ENCODE data around the gene CLCN4. TPM values are rescaled to one million over a fixed set of nuclear protein-coding genes. Genes with fewer than 3 reads are reported as not detected.

Gene CLCN4
- total RNA-seq, 6 donors from 2014 or later = 5.2 to 26.3 (median 11.7) TPM

GRCh38 chrX:10120331-10120730 is 36.4 kb upstream of the CLCN4 start:
- Histone ChIP-seq H3K4me1 (peaks cover 3 to 15% (median 12%) of the 10 kb centered on the region in 4 donors), H3K9me3 (no peaks in the 10 kb centered on the region), H3K27ac (peak overlapping the region in 1 of 4 donors; percentile 46), H3K4me3 (no peak overlapping the region), H3K36me3 (peaks cover 0 to 24% (median 8%) of the 10 kb centered on the region in 4 donors), H3K27me3 (no peaks in the 10 kb centered on the region)
- ATAC-seq (ENCODE audit: low FRiP score in 2 of 2) = no peak
- TF ChIP-seq EP300 (IDR thresholded peaks at IDR 0.05) (no peak), POLR2AphosphoS5 (IDR thresholded peaks at IDR 0.05) (no peak), CTCF (IDR thresholded peaks at IDR 0.05) (no peak), POLR2A (IDR thresholded peaks at IDR 0.05) (no peak)
- WGBS, 2 donors = 45 to 71% methylated on average over 7 to 8 of the region's 8 CpGs
- no peak for DNase-seq

- H3K36me3 ChIP-seq = peaks cover 0 to 24% (median 8%) of the 10 kb centered on the region in 4 donors
- ATAC-seq (ENCODE audit: low FRiP score in 2 of 2) = no peak
- H3K27ac ChIP-seq = peak overlapping the region in 1 of 4 donors; percentile 46
These were observed 35.9 kb upstream of the CLCN4 start for GRCh38 chrX:10120828-10121227.

GRCh38 chrX:10121787-10122186 is 35.0 kb upstream of the CLCN4 start:
- Histone ChIP-seq H3K36me3 (peaks cover 0 to 24% (median 8%) of the 10 kb centered on the region in 4 donors), H3K4me3 (no peak overlapping the region), H3K27me3 (no peaks in the 10 kb centered on the region), H3K9me3 (no peaks in the 10 kb centered on the region), H3K27ac (no peak overlapping the region), H3K4me1 (peaks cover 3 to 22% (median 15%) of the 10 kb centered on the region in 4 donors)
- DNase-seq = no peak
- TF ChIP-seq CTCF (IDR thresholded peaks at IDR 0.05) (no peak), POLR2A (IDR thresholded peaks at IDR 0.05) (no peak), EP300 (IDR thresholded peaks at IDR 0.05) (no peak), POLR2AphosphoS5 (IDR thresholded peaks at IDR 0.05) (no peak)
- WGBS, 2 donors = 56 to 71% methylated on average over 9 of the region's 9 CpGs
- ATAC-seq (ENCODE audit: low FRiP score in 2 of 2) = no peak

More at GRCh38 chrX:10120828-10121227, 35.9 kb upstream of the CLCN4 start:
- peak in 1 of 2 donors; percentile 48 for DNase-seq
- 58 to 100% methylated on average over 1 to 7 of the region's 7 CpGs for WGBS, 2 donors
- H3K27me3 ChIP-seq = no peaks in the 10 kb centered on the region
- no peak for TF ChIP-seq EP300 (IDR thresholded peaks at IDR 0.05)
- H3K4me3 ChIP-seq = no peak overlapping the region
- H3K4me1 ChIP-seq = peaks cover 3 to 20% (median 15%) of the 10 kb centered on the region in 4 donors
- no peaks in the 10 kb centered on the region for H3K9me3 ChIP-seq

GRCh38 chrX:10124506-10125247 is 32.1 kb upstream of the CLCN4 start:
- WGBS, 2 donors = 88% methylated on average over 20 of the region's 20 CpGs; no CpG with 5 or more reads in 1 of the 2 donors
- H3K4me1 ChIP-seq = peaks cover 3 to 22% (median 14%) of the 10 kb centered on the region in 4 donors
- peaks cover 0 to 32% (median 12%) of the 10 kb centered on the region in 4 donors for H3K36me3 ChIP-seq
- TF ChIP-seq POLR2AphosphoS5 (IDR thresholded peaks at IDR 0.05) (no peak), EP300 (IDR thresholded peaks at IDR 0.05) (no peak), CTCF (IDR thresholded peaks at IDR 0.05) (no peak), POLR2A (IDR thresholded peaks at IDR 0.05) (no peak)
- no peak overlapping the region for H3K27ac ChIP-seq
- DNase-seq (no peak), ATAC-seq (ENCODE audit: low FRiP score in 2 of 2) (no peak)
- H3K9me3 ChIP-seq = no peaks in the 10 kb centered on the region
- H3K27me3 ChIP-seq = no peaks in the 10 kb centered on the region
- no peak overlapping the region for H3K4me3 ChIP-seq

GRCh38 chrX:10125248-10125615 is 31.5 kb upstream of the CLCN4 start:
- ATAC-seq (ENCODE audit: low FRiP score in 2 of 2) (no peak), DNase-seq (no peak)
- Histone ChIP-seq H3K27me3 (no peaks in the 10 kb centered on the region), H3K4me1 (peaks cover 3 to 19% (median 11%) of the 10 kb centered on the region in 4 donors), H3K27ac (no peak overlapping the region), H3K36me3 (peaks cover 0 to 38% (median 16%) of the 10 kb centered on the region in 4 donors), H3K4me3 (no peak overlapping the region), H3K9me3 (no peaks in the 10 kb centered on the region)
- TF ChIP-seq POLR2A (IDR thresholded peaks at IDR 0.05) = no peak
- no peak for TF ChIP-seq CTCF (IDR thresholded peaks at IDR 0.05)
- TF ChIP-seq POLR2AphosphoS5 (IDR thresholded peaks at IDR 0.05) = no peak
- TF ChIP-seq EP300 (IDR thresholded peaks at IDR 0.05) = no peak
- 81 to 100% methylated on average over 3 to 12 of the region's 13 CpGs for WGBS, 2 donors

All from upper lobe of left lung (tissue), 6 donors.